Stomach (tissue), 4 donors: ENCODE measurements around the gene STRN3.

Experiments used
- EP300 ChIP-seq: sonication (generic); formaldehyde crosslinking; IDR thresholded peaks from one replicate; pipeline ENCODE4 v1.6.1; 2017; ENCODE audit warnings: antibody characterized with exemption
- POLR2A ChIP-seq, 4 donors: fragments of 450-650 bp; IDR thresholded peaks; one replicate each; pipeline ENCODE4 v1.6.1; 2016; ENCODE audit warnings: antibody characterized with exemption in 4 of 4, control low read depth in 2 of 4, mild to moderate bottlenecking in 1 of 4, moderate library complexity in 1 of 4
- POLR2AphosphoS5 ChIP-seq, 3 donors: sonication (generic); formaldehyde crosslinking; IDR thresholded peaks; one replicate each; pipeline ENCODE4 v1.6.1; 2016; ENCODE audit warnings: antibody characterized with exemption in 3 of 3
- TF ChIP-seq, protein P1 (sequence below), 7 experiments: fragments of 450-650 bp in 4 of 7; fragments of 200-600 bp in 3 of 7; sonication (generic) in 3 of 7; IDR thresholded peaks; one replicate each; pipeline ENCODE4 v1.5.1; 2016 to 2019; ENCODE audit warnings: antibody characterized with exemption in 7 of 7, control low read depth in 2 of 7, mild to moderate bottlenecking in 1 of 7

DNA sequence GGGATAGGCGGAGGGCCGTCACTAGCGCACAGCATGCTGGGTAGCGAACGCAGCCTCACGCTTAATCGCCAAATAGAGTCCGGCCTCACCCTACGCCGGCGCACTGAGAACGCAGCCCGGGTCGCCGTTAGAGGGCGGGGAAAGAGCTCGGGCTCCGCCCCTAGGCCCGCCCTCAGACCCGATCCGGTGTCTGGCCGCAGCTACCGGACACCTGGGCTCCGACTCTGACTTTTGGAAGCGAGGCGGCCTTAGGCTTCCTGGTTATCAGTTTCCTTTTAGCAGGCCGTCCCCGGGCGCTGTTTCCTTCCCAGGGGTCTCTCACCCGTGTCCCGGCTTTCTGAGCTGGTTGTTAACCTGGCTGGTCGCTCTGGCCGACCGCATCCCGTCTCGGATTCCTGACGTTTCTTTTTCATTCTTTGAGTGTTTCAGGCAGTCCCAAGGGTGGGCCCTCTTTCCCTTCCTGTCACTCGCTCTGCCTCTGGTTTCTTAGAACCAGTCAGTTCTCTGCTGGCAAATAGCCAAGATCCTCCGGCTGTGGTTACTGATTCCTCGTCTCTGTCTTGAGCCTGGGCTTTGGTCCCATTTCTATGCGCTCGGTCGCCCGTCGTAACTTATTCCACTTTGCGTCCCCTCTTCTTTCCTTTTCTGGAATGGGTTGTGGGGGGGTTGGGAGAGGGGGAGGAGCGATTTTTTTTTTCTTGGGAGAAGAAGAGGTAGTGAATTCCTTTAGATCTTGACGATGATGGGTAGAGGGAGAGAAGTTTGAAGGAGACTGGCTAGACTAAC lies 464 bp upstream of the STRN3 start:
- TF ChIP-seq POLR2A (IDR thresholded peaks at IDR 0.05) (peak in 1 of 4 donors; percentile 21), POLR2AphosphoS5 (IDR thresholded peaks at IDR 0.05) (peak; percentile 59 to 87 (median 63)), EP300 (no peak)
- TF ChIP-seq, protein P1, sequence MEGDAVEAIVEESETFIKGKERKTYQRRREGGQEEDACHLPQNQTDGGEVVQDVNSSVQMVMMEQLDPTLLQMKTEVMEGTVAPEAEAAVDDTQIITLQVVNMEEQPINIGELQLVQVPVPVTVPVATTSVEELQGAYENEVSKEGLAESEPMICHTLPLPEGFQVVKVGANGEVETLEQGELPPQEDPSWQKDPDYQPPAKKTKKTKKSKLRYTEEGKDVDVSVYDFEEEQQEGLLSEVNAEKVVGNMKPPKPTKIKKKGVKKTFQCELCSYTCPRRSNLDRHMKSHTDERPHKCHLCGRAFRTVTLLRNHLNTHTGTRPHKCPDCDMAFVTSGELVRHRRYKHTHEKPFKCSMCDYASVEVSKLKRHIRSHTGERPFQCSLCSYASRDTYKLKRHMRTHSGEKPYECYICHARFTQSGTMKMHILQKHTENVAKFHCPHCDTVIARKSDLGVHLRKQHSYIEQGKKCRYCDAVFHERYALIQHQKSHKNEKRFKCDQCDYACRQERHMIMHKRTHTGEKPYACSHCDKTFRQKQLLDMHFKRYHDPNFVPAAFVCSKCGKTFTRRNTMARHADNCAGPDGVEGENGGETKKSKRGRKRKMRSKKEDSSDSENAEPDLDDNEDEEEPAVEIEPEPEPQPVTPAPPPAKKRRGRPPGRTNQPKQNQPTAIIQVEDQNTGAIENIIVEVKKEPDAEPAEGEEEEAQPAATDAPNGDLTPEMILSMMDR (IDR thresholded peaks at IDR 0.05) = peak in 1 of 7 experiments; percentile 16
